OCI-LY7 (cell line): Measurements from ENCODE around the gene GPR78. TPM values are rescaled to one million over a fixed set of nuclear protein-coding genes. Genes with fewer than 3 reads are reported as not detected.

ENCODE experiments used
- BruUV-seq: library from RNA; stranded (reverse); fragments of 400-500 nt; replicated peaks from 2 replicates; lab custom pipeline; 2021; lab: Mats Ljungman, UMichigan
- CTCF ChIA-PET: fragments of 300-600 bp; sonication (Branson Sonifier 250); formaldehyde crosslinking; loops from one replicate; lab custom pipeline; 2022; ENCODE audit warnings: antibody characterized with exemption; ENCODE audit not compliant: unreplicated experiment; lab: Charles Lee
- POLR2A ChIA-PET: fragments of 300-600 bp; sonication (Branson Sonifier 250); formaldehyde crosslinking; loops from one replicate; lab custom pipeline; 2022; ENCODE audit warnings: antibody characterized with exemption; lab: Charles Lee
- DNase-seq: peaks from one replicate; pipeline ENCODE4 v3.0.0-alpha.2; 2015; ENCODE audit warnings: low spot score
- H2AFZ ChIP-seq: fragments of 200-600 bp; sonication (generic), shearing (Covaris generic); 2 replicates; pipeline ENCODE4 v1.6.1; 2014; ENCODE audit warnings: mild to moderate bottlenecking, antibody characterized with exemption, low read length, moderate library complexity
- H3K27ac ChIP-seq: fragments of 200-600 bp; sonication (generic); 2 replicates; pipeline ENCODE4 v1.5.1; 2014; ENCODE audit warnings: mixed run types, low read depth, mild to moderate bottlenecking, moderate library complexity, low read length, inconsistent platforms; ENCODE audit not compliant: poor library complexity, severe bottlenecking
- H3K36me3 ChIP-seq: fragments of 200-600 bp; sonication (generic); 2 replicates; pipeline ENCODE4 v1.6.1; 2014; ENCODE audit warnings: mild to moderate bottlenecking, antibody characterized with exemption, low read length, moderate library complexity, mixed read lengths; ENCODE audit not compliant: insufficient read depth
- H3K4me1 ChIP-seq: fragments of 200-600 bp; sonication (generic); 2 replicates; pipeline ENCODE4 v1.5.1; 2014; ENCODE audit warnings: mild to moderate bottlenecking, low read length; ENCODE audit not compliant: insufficient read depth, poor library complexity, severe bottlenecking
- H3K4me2 ChIP-seq: fragments of 200-600 bp; sonication (generic); 2 replicates; pipeline ENCODE4 v1.6.1; 2014; ENCODE audit warnings: mild to moderate bottlenecking, low read length
- H3K4me3 ChIP-seq: fragments of 200-600 bp; sonication (generic); 2 replicates; pipeline ENCODE4 v1.5.1; 2014; ENCODE audit warnings: mild to moderate bottlenecking, low read depth, low read length; ENCODE audit not compliant: poor library complexity, severe bottlenecking
- H3K79me2 ChIP-seq: fragments of 200-600 bp; sonication (generic); 2 replicates; pipeline ENCODE4 v1.6.1; 2016; ENCODE audit warnings: low read depth, mild to moderate bottlenecking, low read length, moderate library complexity, mixed read lengths; ENCODE audit not compliant: insufficient read depth
- H3K9me2 ChIP-seq: fragments of 200-600 bp; sonication (generic); 2 replicates; pipeline ENCODE4 v1.6.1; 2016; ENCODE audit warnings: mild to moderate bottlenecking, low read length, mixed read lengths; ENCODE audit not compliant: insufficient read depth
- H3K9me3 ChIP-seq: fragments of 200-600 bp; sonication (generic); 2 replicates; pipeline ENCODE4 v1.6.1; 2014; ENCODE audit warnings: mild to moderate bottlenecking, mixed run types, low read length, mixed read lengths
- H4K20me1 ChIP-seq: fragments of 200-600 bp; sonication (generic); 2 replicates; pipeline ENCODE4 v1.6.1; 2014; ENCODE audit warnings: mild to moderate bottlenecking, antibody characterized with exemption, low read length, moderate library complexity, mixed read lengths; ENCODE audit not compliant: insufficient read depth
- EZH2phosphoT487 ChIP-seq: fragments of 200-600 bp; sonication (generic); IDR thresholded peaks from 2 replicates; pipeline ENCODE4 v1.6.1; 2018; ENCODE audit warnings: low read depth, borderline replicate concordance, mild to moderate bottlenecking, mixed run types, antibody characterized with exemption, low read length, moderate library complexity, mixed read lengths
- intact Hi-C: fragments of 100-400 bp; cut with micrococcal nuclease; formaldehyde crosslinking; loops from one replicate; pipeline ENCODE4 v1.10.0; 2022; ENCODE audit not compliant: unreplicated experiment
- total RNA-seq, 2 experiments: library from RNA; depleted of rRNA in 1 of 2; stranded (reverse); fragments of >200 nt in 1 of 2; shearing (Covaris generic) in 1 of 2; gene quantifications; 2 replicates each; pipeline ENCODE4 v1.2.3, GENCODE V29; 2014 to 2022
- TF ChIP-seq, protein P1 (sequence below): fragments of 200-600 bp; sonication (generic); conservative IDR thresholded peaks from 2 replicates; pipeline ENCODE4 v1.5.1; 2014; ENCODE audit warnings: mild to moderate bottlenecking, antibody characterized with exemption, low read length, moderate library complexity, mixed read lengths

GPR78 gene
- total RNA-seq, 2 experiments from 2014 or later, result not detected

GRCh38 chr4:8579526-8580320 lies 469 bp upstream of the GPR78 start:
- ChIA-PET CTCF (no interaction called here), POLR2A (no interaction called here)
- H3K27ac ChIP-seq, result no peak overlapping the region
- intact Hi-C loops, result no loop called here
- no peak overlapping the region for H3K4me3 ChIP-seq
- no peaks in the 10 kb centered on the region for H3K36me3 ChIP-seq
- DNase-seq, result no peak
- TF ChIP-seq EZH2phosphoT487, result no peak
- TF ChIP-seq, protein P1, sequence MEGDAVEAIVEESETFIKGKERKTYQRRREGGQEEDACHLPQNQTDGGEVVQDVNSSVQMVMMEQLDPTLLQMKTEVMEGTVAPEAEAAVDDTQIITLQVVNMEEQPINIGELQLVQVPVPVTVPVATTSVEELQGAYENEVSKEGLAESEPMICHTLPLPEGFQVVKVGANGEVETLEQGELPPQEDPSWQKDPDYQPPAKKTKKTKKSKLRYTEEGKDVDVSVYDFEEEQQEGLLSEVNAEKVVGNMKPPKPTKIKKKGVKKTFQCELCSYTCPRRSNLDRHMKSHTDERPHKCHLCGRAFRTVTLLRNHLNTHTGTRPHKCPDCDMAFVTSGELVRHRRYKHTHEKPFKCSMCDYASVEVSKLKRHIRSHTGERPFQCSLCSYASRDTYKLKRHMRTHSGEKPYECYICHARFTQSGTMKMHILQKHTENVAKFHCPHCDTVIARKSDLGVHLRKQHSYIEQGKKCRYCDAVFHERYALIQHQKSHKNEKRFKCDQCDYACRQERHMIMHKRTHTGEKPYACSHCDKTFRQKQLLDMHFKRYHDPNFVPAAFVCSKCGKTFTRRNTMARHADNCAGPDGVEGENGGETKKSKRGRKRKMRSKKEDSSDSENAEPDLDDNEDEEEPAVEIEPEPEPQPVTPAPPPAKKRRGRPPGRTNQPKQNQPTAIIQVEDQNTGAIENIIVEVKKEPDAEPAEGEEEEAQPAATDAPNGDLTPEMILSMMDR, result no peak
- no peak overlapping the region for H3K4me2 ChIP-seq
- H2AFZ ChIP-seq, result no peak overlapping the region
- H4K20me1 ChIP-seq, result no peaks in the 10 kb centered on the region
- BruUV-seq, result no TSS peak
- H3K9me2 ChIP-seq, result no peaks in the 10 kb centered on the region
- no peaks in the 10 kb centered on the region for H3K79me2 ChIP-seq
- no peaks in the 10 kb centered on the region for H3K4me1 ChIP-seq
- no peaks in the 10 kb centered on the region for H3K9me3 ChIP-seq

DNA sequence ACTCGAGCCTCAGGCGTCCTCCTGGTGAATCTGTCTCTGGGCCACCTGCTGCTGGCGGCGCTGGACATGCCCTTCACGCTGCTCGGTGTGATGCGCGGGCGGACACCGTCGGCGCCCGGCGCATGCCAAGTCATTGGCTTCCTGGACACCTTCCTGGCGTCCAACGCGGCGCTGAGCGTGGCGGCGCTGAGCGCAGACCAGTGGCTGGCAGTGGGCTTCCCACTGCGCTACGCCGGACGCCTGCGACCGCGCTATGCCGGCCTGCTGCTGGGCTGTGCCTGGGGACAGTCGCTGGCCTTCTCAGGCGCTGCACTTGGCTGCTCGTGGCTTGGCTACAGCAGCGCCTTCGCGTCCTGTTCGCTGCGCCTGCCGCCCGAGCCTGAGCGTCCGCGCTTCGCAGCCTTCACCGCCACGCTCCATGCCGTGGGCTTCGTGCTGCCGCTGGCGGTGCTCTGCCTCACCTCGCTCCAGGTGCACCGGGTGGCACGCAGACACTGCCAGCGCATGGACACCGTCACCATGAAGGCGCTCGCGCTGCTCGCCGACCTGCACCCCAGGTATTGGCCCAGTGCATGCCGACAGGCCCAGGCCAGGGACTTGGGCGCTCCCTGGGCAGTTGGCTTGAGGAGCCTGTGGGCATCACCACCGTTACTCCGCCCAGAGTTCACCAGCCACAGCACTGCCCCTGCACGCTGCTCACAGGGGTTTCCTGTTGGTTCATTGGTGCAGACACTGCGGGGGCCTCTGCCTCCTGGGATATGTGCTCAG lies 1.1 kb downstream of the GPR78 start:
- H3K9me2 ChIP-seq, result no peaks in the 10 kb centered on the region
- no peaks in the 10 kb centered on the region for H3K9me3 ChIP-seq
- TF ChIP-seq EZH2phosphoT487, result no peak
- TF ChIP-seq, protein P1, result no peak
- H3K79me2 ChIP-seq, result no peaks in the 10 kb centered on the region
- no TSS peak for BruUV-seq
- H3K4me2 ChIP-seq, result no peak overlapping the region
- CTCF ChIA-PET, result no interaction called here
- no peaks in the 10 kb centered on the region for H4K20me1 ChIP-seq
- no peak overlapping the region for H3K4me3 ChIP-seq
- intact Hi-C loops, result no loop called here
- no peak overlapping the region for H2AFZ ChIP-seq
- POLR2A ChIA-PET, result no interaction called here
- H3K4me1 ChIP-seq, result no peaks in the 10 kb centered on the region
- no peak for DNase-seq
- no peaks in the 10 kb centered on the region for H3K36me3 ChIP-seq
- H3K27ac ChIP-seq, result no peak overlapping the region

DNA sequence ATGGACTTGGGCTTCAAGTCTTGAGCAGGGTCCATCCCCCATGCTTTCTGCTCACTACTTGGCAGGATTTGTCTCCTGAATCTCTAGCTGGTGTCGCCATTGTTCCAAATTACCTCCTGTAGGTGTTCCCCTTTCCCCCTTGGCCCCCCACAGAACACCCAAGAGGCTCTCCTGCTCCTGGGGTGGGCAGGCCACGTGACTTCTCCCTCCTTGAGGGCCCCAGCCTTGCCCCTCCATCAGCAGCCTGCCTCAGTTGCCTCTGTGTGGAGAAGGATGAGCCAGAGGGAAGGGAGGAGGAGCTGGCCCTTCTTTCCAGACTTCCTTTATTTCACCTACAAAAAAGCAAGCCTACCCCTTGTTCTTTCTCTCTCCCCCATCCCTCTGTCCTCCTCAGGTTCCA lies 1.8 kb downstream of the GPR78 start:
- ChIA-PET POLR2A (no interaction called here), CTCF (no interaction called here)

More for the DNA sequence above, 1.8 kb downstream of the GPR78 start:
- no peak overlapping the region for H3K27ac ChIP-seq
- H3K4me2 ChIP-seq, result no peak overlapping the region
- no peaks in the 10 kb centered on the region for H3K36me3 ChIP-seq
- H3K79me2 ChIP-seq, result no peaks in the 10 kb centered on the region
- H4K20me1 ChIP-seq, result no peaks in the 10 kb centered on the region
- H3K9me2 ChIP-seq, result no peaks in the 10 kb centered on the region
- no peak for DNase-seq
- no peak overlapping the region for H3K4me3 ChIP-seq
- no peak overlapping the region for H2AFZ ChIP-seq
- no peaks in the 10 kb centered on the region for H3K9me3 ChIP-seq
- H3K4me1 ChIP-seq, result no peaks in the 10 kb centered on the region
- BruUV-seq, result no TSS peak
- TF ChIP-seq EZH2phosphoT487, result no peak
- TF ChIP-seq, protein P1, result no peak
- intact Hi-C loops, result no loop called here
